HG03139 (cell line): ENCODE measurements around the gene C19orf18.

Experiments
- ATAC-seq: cut with Tn5 transposase; IDR thresholded peaks from one replicate; pipeline ENCODE4 v1.9.1; 2021; ENCODE audit not compliant: unreplicated experiment

C19orf18 gene

GRCh38 chr19:57949296-57949695, 25.0 kb downstream of the C19orf18 start:
- ATAC-seq: no peak

DNA sequence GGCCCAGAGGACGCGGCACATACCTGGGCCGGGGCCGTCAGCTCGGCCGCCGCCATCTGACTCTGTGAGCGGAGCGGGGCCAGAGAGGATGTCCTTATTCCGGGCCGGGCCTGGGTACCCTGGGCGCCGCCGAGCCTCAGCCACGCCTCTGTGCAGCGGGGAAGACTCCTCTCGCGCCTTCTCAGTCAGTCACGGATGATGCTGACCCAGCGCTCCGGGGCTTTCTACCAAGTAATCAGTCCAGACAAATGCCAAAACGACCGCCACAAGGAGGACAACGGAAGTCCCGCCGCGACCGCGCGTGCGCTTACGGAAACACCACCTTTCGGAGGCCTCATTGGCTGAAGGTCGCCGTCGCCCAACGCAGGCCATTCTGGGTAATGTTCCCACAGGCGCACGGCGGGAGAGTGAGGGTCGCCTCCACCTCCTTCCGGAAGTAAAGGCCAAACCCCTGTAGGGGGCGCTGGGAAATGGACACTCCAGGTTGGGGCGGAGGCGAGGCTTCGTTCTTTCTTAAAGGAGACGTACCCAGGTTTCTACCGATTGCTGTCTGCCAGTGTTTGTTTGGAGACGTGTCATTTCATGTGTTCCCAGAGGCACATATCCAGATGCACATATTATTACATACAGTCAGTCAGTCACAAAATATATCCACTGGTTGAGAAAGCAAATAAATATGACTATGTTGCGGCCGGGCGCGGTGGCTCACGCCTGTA, 26.8 kb downstream of the C19orf18 start, which contains the start of gene ZNF256:
Gene ZNF256 (minus strand): TSS at position 288 of the 716 bp plus-strand sequence. CDS start 232 bp downstream, at position 56.
- peak; percentile 91 for ATAC-seq

DNA sequence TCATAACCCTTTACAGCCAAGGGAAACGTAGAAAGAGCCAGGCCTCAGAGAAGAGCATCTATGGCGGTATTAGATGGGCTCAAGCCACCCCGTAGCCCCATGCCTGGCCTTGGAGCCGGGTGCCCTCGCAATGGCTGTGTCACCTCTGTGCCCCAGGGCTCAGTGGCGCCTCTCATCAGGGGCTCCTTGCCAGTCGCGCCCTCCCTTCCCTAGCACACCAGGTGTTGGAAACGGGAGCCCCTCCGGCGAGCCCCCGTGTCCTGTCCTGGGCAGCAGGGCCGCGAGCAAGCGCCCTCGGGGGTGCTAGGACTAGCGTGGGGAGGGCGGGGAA, 27.3 kb downstream of the C19orf18 start:
- ATAC-seq: no peak

- no peak for ATAC-seq
These were observed 28.0 kb downstream of the C19orf18 start for GRCh38 chr19:57946316-57946715.

DNA sequence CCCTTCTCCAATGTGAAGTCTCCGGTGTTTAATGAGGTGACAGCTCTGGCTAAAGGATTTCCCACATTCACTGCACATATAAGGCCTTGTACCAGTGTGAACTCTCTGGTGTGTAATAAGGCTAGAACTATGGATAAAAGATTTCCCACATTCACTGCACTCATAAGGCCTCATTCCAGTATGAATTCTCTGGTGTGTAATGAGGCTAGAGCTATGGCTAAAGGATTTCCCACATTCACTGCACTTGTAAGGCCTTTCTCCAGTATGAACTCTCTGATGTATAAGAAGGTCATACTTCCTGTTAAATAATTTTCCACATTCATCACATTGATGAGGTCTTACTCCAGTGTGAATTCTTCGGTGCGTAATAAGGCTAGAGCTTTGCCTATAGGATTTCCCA, 32.7 kb downstream of the C19orf18 start:
- no peak for ATAC-seq

DNA sequence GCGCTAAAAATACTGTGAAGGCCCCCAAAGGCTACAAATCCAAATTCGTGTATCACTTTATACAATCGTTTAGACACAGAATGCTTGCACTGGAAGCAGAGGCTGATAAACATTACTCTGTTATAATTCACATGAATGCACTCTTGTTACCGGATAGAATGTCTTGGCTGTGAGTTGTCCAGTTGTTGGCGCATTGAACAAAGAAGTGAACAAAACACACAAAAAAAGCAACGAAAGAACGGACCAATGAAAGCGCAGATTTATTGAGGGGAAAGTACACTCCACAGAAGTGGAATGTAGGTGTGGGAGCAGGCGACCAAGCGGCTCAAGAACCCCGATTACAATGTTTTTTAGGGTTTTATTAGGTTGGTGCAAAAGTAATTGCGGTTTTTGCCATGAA, 38.6 kb downstream of the C19orf18 start:
- ATAC-seq: no peak

DNA sequence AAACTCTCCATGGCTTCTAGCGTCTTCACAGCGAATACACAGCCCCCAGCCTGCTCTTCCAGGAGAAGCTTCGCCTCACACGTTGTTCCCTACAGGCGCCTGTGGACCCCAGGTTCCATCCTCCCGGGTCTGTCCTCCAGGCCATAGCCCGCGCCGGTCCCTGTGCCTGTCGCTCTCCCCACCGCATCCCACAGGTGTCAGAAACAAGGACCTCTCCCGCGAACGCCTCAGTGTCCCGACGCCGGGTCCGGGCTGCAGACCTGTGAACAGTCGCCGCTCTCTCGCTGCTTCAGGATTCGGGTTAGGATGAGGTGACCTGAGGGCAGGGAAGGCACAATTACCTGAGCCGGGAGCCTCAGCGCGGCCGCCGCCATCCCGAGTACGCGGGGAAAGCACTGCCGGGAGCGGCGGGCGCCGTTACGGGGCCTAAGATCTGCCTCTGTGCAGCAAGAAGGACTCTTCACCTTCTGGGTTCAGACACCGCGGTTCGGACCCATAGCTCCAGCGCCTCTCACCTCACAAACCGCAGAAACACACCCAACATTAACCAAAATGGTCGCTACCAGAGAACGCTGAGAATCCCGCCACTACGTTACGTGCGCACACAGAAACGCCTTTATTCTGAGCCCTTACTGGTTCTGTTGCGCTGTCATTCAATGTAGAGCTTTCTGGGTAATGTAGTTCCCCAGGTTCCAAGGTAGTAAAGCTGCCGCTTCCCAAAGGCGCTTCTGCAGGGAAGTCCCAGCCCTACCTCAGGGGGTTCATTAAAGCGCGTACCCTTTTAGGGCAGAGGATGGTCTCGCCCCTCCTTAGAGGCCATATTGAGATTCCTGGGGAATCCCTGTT, 39.3 kb downstream of the C19orf18 start, which contains the start of gene ZNF418:
Gene ZNF418 (minus strand): TSS at position 583 of the 846 bp plus-strand sequence. CDS start 1,580 bp downstream, outside the sequence.
- no peak for ATAC-seq

GRCh38 chr19:57927587-57927986, 46.7 kb downstream of the C19orf18 start:
- no peak for ATAC-seq

DNA sequence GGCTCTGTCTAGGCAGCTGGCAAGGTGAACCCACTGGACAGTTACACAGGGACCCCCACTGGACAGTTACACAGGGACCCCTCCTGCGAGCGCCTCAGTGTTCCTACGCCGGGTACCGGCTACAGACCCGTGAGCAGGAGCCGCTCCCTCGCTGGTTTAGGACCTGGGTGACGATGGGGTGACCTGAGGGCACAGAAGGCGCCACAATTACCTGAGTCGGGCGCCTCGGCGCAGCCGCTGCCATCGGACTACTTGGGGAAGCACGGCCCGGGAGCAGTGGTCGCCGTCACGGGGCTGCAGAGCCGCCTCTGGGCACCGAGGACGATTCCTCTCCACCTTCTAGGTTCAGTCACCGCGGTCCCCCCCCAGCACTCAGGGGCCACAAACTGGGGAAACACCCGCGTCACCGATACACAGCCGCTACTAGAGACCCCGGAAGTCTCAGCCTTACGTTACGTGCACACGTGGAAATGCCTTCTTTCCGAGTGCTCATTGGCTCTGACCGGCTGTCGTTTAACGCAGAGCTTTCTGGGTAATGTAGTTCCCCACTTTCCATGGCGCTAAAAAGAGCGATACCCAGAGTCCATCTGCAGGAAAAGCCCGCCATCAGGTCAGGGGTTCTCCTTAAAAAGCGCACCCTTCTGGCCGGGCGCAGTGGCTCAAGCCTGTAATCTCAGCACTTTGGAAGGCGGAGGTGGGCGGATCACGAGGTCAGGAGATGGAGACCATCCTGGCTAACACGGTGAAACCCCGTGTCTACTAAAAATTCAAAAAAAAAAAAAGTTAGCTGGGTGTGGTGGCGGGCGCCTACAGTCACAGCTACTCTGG, 58.0 kb downstream of the C19orf18 start, which contains the start of gene ZNF417:
Gene ZNF417 (minus strand): TSS at position 425 of the 828 bp plus-strand sequence. CDS start 181 bp downstream, at position 244.
- ATAC-seq: peak; percentile 94

DNA sequence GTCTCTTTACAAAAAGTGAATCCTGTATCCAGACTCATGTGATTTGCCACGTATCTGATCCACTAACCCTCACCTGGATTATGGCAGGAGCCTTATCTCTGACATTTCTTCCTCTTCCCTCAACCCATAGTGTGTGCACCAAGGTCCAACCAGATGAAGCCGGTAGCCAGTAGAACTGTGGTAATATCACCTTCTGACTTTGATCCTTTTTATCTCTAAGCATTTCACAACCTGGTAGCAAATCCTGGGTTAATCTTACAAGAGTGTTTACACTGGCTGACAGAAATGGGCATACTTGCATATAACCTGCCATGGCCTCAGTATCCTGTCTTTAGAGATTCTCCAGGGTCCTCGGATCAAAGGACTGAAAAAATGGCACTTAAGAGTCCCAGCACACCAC, 59.8 kb downstream of the C19orf18 start:
- ATAC-seq: no peak
